ENCODE measurements around the gene CTNNAL1. TPM values are rescaled to one million over a fixed set of nuclear protein-coding genes. Genes with fewer than 3 reads are reported as not detected.

Gene CTNNAL1
- total and polyA plus RNA-seq, 2 donors (not counting 1 experiment from before 2014, with no cell fraction given): 0.04 to 1.5 TPM

- Histone ChIP-seq H2AFZ (ENCODE audit: insufficient read depth, low read depth, low read length, poor library complexity, severe bottlenecking) (no peak overlapping the region), H3K27me3 (replicated peaks in 1 of 4; ENCODE audit: control extremely low read depth in 1 of 4, control insufficient read depth in 3 of 4, insufficient read depth in 4 of 4, low read length in 3 of 4) (no peaks in the 10 kb centered on the region), H4K20me1 (ENCODE audit: control insufficient read depth, insufficient read depth, low read length, poor library complexity, severe bottlenecking) (no peaks in the 10 kb centered on the region), H3K4me2 (replicated peaks; ENCODE audit: low read depth, low read length, poor library complexity, severe bottlenecking) (no peak overlapping the region), H3K79me2 (ENCODE audit: control insufficient read depth, insufficient read depth, low read length) (no peaks in the 10 kb centered on the region), H3K9ac (ENCODE audit: low read length) (no peak overlapping the region), H3K4me3 (ENCODE audit: control extremely low read depth in 1 of 5, extremely low read depth in 1 of 5, insufficient read depth in 1 of 5, low read depth in 2 of 5, low read length in 4 of 5) (no peak overlapping the region), H3K27ac (ENCODE audit: low read length in 2 of 2) (no peak overlapping the region), H3K4me1 (ENCODE audit: control insufficient read depth in 2 of 2, insufficient read depth in 2 of 2, low read length in 2 of 2) (no peaks in the 10 kb centered on the region), H3K36me3 (replicated peaks in 1 of 2; ENCODE audit: control extremely low read depth in 1 of 2, control insufficient read depth in 1 of 2, extremely low read depth in 1 of 2, insufficient read depth in 2 of 2, low read length in 1 of 2) (no peaks in the 10 kb centered on the region), H3K9me3 (ENCODE audit: control extremely low read depth in 1 of 3, control insufficient read depth in 2 of 3, insufficient read depth in 1 of 3, low read length in 2 of 3) (no peaks in the 10 kb centered on the region)
- POLR2A ChIA-PET: no interaction called here
- Mint-ChIP-seq H3K27me3 (no peaks in the 10 kb centered on the region), H3K27ac (no peak overlapping the region), H3K4me1 (no peaks in the 10 kb centered on the region), H3K9me3 (ENCODE audit: insufficient read depth) (no peaks in the 10 kb centered on the region), H3K4me3 (no peak overlapping the region)
- no CpG with 5 or more reads among the region's 2 CpGs for WGBS (ENCODE audit: insufficient coverage)
- CTCF ChIA-PET: interaction anchor here (0.7 to 5.0 kb wide), 2 partner anchors 8 to 25 kb away, joined by 3 to 36 read pairs; no protein-coding TSS in a partner anchor
- no peak for DNase-seq
- ATAC-seq (ENCODE audit: low read depth): no peak
- TF ChIP-seq EZH2 (IDR thresholded peaks at IDR 0.05; ENCODE audit: borderline replicate concordance, insufficient read depth, low read depth, low read length, poor library complexity, severe bottlenecking) (no peak), CTCF (IDR thresholded peaks at IDR 0.05) (no peak)
- intact Hi-C loops (cut with micrococcal nuclease): loop anchor here (5.0 kb wide), 1 partner anchor 484 kb away; no protein-coding TSS in a partner anchor
These were observed 61.7 kb downstream of the CTNNAL1 start for GRCh38 chr9:108951578-108951977.

GRCh38 chr9:108950168-108950567, 63.1 kb downstream of the CTNNAL1 start:
- TF ChIP-seq EZH2 (IDR thresholded peaks at IDR 0.05; ENCODE audit: borderline replicate concordance, insufficient read depth, low read depth, low read length, poor library complexity, severe bottlenecking) (no peak), CTCF (IDR thresholded peaks at IDR 0.05) (no peak)

More at GRCh38 chr9:108950168-108950567, 63.1 kb downstream of the CTNNAL1 start:
- intact Hi-C loops (cut with micrococcal nuclease): loop anchor here (5.0 kb wide), 1 partner anchor 483 kb away; no protein-coding TSS in a partner anchor
- no peak for ATAC-seq (ENCODE audit: low read depth)
- Histone ChIP-seq H3K36me3 (replicated peaks in 1 of 2; ENCODE audit: control extremely low read depth in 1 of 2, control insufficient read depth in 1 of 2, extremely low read depth in 1 of 2, insufficient read depth in 2 of 2, low read length in 1 of 2) (no peaks in the 10 kb centered on the region), H3K79me2 (ENCODE audit: control insufficient read depth, insufficient read depth, low read length) (no peaks in the 10 kb centered on the region), H3K9me3 (ENCODE audit: control extremely low read depth in 1 of 3, control insufficient read depth in 2 of 3, insufficient read depth in 1 of 3, low read length in 2 of 3) (no peaks in the 10 kb centered on the region), H2AFZ (ENCODE audit: insufficient read depth, low read depth, low read length, poor library complexity, severe bottlenecking) (no peak overlapping the region), H3K27ac (ENCODE audit: low read length in 2 of 2) (no peak overlapping the region), H3K4me2 (replicated peaks; ENCODE audit: low read depth, low read length, poor library complexity, severe bottlenecking) (no peak overlapping the region), H3K9ac (ENCODE audit: low read length) (no peak overlapping the region), H4K20me1 (ENCODE audit: control insufficient read depth, insufficient read depth, low read length, poor library complexity, severe bottlenecking) (no peaks in the 10 kb centered on the region), H3K27me3 (replicated peaks in 1 of 4; ENCODE audit: control extremely low read depth in 1 of 4, control insufficient read depth in 3 of 4, insufficient read depth in 4 of 4, low read length in 3 of 4) (no peaks in the 10 kb centered on the region), H3K4me1 (ENCODE audit: control insufficient read depth in 2 of 2, insufficient read depth in 2 of 2, low read length in 2 of 2) (no peaks in the 10 kb centered on the region), H3K4me3 (ENCODE audit: control extremely low read depth in 1 of 5, extremely low read depth in 1 of 5, insufficient read depth in 1 of 5, low read depth in 2 of 5, low read length in 4 of 5) (no peak overlapping the region)
- Mint-ChIP-seq H3K27me3 (no peaks in the 10 kb centered on the region), H3K27ac (no peak overlapping the region), H3K4me3 (no peak overlapping the region), H3K9me3 (ENCODE audit: insufficient read depth) (no peaks in the 10 kb centered on the region), H3K4me1 (no peaks in the 10 kb centered on the region)
- ChIA-PET POLR2A (interaction anchor here (0.7 kb wide), 1 partner anchor 18 kb away, joined by 3 read pairs; no protein-coding TSS in a partner anchor), CTCF (interaction anchor here (0.7 to 5.0 kb wide), 3 partner anchors 7 to 605 kb away, joined by 3 to 36 read pairs (median 4); no protein-coding TSS in a partner anchor)
- no peak for DNase-seq
- WGBS (ENCODE audit: insufficient coverage): no CpG with 5 or more reads among the region's 1 CpG
